Breast epithelium (tissue), 3 donors: ENCODE measurements around the gene C5orf22.

Experiments
- POLR2A ChIP-seq: fragments of 450-650 bp; IDR thresholded peaks from one replicate; pipeline ENCODE4 v1.6.1; 2016; ENCODE audit warnings: antibody characterized with exemption, mild to moderate bottlenecking, moderate library complexity
- TF ChIP-seq, protein P1 (sequence below), 3 donors: fragments of 450-650 bp; IDR thresholded peaks; one replicate each; pipeline ENCODE4 v1.5.1; 2016 to 2017; ENCODE audit warnings: antibody characterized with exemption in 3 of 3, mild to moderate bottlenecking in 3 of 3, moderate library complexity in 3 of 3

DNA sequence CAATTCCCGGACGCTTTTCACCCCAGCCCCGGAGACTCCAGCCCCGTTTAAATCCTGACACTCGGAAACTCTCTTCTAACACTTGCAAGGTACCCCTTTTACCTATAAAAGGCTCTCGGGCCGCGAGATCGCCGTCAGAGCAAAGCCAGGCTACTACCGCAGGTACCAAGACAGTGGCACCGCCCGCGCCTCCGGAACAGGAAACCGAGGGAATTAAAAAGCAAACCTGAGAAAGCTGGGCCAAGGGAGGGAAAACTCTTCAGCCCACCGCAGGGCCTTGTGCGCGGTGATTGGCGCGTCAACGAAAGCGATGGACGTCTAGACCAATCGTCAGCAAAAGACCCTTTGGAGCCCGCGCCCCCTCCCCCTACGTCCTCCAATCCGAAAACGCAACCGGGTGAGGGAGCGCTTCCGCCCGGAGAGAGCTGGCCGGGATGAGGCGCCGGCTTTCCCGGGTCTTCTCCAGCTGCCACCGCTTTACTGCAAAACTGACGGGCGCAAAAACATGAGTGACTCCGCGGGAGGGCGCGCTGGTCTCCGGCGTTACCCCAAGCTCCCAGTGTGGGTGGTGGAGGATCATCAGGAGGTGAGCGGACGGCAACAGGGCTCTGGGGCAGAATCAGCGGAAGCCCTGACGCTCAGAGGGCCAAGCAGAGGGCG is at the start of gene C5orf22, which contains the start of gene DROSHA:
- no peak for TF ChIP-seq POLR2A
- TF ChIP-seq, protein P1, sequence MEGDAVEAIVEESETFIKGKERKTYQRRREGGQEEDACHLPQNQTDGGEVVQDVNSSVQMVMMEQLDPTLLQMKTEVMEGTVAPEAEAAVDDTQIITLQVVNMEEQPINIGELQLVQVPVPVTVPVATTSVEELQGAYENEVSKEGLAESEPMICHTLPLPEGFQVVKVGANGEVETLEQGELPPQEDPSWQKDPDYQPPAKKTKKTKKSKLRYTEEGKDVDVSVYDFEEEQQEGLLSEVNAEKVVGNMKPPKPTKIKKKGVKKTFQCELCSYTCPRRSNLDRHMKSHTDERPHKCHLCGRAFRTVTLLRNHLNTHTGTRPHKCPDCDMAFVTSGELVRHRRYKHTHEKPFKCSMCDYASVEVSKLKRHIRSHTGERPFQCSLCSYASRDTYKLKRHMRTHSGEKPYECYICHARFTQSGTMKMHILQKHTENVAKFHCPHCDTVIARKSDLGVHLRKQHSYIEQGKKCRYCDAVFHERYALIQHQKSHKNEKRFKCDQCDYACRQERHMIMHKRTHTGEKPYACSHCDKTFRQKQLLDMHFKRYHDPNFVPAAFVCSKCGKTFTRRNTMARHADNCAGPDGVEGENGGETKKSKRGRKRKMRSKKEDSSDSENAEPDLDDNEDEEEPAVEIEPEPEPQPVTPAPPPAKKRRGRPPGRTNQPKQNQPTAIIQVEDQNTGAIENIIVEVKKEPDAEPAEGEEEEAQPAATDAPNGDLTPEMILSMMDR (IDR thresholded peaks at IDR 0.05), result no peak
